HG02763 (cell line): Measurements from ENCODE around the gene ST7.
"Not testable (repeated sequence)": the region's sequence is repeated elsewhere in the genome, so short reads cannot be mapped to it uniquely, and the experiment has no call there.

Experiments
- ATAC-seq: cut with Tn5 transposase; IDR thresholded peaks from one replicate; pipeline ENCODE4 v1.9.1; 2021; ENCODE audit warnings: mild to moderate bottlenecking, moderate library complexity; ENCODE audit not compliant: unreplicated experiment

Gene ST7

DNA sequence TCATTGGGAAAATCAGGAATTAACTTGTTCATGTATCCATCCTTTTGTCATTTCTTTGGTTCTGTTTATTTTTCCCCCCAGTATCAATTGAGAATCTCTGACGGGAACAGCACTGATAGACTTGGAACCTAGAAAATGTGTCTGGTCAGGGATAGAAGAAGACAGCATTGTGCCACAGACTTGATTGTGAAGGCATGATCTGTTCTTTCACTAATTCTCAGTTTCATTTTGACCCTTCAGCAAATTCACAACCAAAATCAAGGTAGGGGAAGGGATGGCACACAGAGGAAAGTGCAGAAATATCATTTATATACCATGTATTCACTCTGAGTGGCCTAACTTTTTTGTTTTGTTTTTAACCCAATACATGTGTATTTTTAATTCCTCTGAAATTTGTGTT, 262.7 kb downstream of the ST7 start:
- no peak for ATAC-seq

DNA sequence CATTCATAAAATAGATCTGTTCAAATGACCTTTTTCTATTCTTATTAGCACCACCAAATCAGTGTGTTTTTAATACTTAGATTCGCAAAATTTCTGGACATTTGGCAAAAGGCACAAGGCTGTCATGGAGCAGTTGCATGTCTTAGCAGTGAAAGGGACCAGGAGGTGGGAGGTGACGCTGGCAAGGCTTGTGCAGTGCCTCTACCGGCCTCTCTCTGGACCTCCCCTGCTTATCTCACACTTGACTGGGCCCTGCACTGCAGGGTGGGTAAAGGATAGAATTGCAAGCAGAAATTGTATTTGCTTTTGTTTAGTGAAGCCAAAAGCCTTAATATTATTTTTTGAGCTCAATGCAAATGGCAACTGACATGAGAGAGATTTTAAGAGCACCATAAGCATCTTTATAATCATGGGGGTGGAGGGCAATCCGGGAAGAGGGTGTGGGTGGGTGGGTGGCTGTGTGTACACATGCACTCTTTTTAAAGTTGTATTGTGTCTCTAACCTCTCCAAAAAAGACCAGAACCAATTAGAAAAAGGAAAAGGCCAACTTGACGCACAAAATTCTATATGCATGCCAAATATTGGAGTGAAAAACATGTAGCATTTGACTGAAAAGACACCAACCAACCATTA, 263.3 kb downstream of the ST7 start:
- no peak for ATAC-seq

DNA sequence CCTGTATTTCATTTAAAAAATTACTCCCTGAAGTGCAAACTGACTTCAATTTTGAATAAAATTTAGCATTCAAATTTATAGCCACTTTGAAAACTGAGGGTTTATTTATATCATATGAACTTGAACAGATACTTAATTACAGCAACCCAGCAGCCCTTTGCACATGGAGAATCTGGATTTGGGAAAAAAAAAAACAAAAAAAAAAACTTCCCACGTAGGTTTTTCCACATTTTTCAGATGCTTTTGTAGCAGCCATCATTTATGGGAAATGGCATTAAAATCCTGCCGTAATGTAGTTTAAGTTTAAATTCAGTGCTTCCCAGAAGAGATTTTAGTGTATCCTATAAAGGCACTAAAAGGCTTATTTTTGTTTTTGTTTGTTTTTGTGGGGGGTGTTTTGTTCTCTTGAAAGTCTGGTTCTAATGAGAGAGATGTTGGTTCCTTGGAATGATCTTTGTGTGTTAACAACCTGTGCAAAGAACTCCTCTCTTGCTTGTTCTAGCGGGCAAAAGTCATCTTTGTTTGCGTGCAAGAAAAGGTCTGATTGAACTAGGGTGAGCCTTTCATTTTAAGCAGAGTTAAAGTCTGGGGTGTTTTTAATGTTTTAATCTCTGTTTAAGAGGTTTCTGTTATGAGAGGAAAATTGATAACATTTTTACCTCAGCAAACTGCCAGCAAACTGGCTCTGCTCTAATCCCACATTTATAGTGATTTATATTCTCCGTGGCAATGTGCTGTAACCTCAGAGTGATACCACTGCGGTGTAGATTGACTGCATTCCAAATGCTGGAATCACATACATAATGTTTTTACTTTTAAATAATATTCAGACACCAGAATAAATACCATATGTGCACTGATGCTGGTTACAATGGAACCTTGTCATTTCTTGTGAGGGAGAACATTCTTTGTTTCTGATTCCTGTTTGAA, 264.1 kb downstream of the ST7 start:
- no peak for ATAC-seq

DNA sequence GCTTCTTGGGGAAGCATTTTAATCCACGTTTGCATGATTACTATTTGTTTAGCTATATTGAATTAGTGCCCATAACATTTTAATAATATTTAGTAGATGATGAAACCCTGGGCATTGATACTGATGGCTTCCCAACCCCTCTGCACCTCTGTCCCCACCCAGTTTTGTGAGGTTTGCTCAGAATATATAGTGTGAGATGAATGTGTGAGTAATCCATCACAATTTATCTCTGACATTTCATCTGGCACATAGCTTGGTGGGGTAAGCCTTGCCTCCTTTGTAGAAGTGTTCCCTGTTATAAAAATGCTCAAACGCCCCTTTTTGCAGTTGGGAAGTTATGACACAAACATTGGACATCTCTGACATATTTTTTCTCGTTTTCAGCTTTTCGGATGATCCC, 265.4 kb downstream of the ST7 start:
- no peak for ATAC-seq

DNA sequence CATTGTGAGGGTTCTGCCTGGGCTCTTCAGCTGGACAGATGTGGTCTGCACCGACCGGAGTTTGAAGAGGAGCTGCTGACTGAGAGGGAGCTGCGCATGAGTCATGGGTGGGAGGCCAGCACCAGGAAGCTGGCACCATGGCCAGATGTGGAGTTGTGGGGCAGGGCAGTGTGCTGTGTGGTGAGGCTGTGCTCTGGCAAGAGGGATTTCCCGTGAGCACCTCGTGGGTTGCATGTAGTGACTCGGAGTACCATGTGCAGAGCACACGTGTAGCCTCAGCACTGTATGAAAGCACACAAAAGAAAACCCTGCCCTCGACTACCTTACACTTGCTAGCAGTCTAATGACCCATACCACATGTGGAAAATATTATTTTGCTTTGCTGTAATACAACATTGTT, 266.2 kb downstream of the ST7 start:
- no peak for ATAC-seq

DNA sequence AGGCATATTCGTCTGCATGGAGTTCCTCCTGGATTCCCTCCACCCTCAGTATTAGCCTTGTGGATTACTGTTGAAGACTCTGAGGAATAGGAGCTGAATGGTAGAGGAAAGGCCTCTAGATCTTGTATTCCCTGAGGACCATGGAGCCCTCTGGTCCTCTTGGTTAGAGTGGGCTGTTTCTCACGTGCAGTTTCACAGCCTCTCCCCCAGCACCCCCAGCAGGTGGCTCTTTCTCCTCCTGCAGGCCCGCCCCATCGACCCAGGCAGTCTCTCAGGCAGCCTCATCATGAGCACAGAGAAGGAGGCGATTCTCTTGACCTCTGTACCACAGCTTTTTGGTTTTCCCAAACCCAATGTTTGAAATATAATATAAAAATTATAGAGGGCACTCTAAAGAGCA, 267.5 kb downstream of the ST7 start:
- ATAC-seq, result no peak

DNA sequence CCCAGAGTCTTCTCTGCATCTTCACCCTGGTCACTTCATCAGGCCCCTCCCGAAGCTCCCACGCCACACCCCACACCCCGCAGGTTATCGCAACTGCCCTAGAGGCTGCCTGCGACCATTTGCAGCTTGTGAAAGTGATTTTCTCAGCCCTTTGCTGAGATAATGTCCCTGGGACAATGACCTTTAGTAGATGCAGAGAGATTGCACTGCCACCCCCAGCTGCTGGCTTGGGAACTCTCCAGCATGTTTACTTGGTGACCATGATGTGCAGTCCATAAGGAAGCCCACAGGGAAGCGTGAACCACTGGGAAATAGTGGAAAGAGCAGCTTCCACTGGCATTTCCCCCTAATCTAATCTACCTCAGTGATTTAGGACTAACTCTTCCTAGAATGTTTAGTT, 272.2 kb downstream of the ST7 start:
- no peak for ATAC-seq

DNA sequence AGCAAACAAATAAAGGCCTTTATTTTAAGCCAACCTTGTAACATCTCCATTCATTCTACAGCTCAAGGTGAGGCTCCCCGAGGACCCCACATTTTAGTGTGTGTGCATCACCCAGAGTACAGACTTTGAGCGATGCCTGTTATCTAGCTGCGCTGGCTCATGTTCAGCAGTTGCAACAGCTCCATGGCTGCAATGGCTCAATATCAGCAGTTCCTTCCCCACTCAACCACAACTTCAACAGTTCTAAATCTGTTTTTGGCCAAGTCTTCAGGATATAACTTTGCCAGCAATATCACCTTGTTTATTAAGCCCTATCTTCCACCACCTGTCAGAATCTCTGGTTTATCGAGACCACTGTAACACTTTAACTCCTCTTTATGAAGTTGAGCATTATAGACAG, 273.8 kb downstream of the ST7 start:
- ATAC-seq, result no peak

DNA sequence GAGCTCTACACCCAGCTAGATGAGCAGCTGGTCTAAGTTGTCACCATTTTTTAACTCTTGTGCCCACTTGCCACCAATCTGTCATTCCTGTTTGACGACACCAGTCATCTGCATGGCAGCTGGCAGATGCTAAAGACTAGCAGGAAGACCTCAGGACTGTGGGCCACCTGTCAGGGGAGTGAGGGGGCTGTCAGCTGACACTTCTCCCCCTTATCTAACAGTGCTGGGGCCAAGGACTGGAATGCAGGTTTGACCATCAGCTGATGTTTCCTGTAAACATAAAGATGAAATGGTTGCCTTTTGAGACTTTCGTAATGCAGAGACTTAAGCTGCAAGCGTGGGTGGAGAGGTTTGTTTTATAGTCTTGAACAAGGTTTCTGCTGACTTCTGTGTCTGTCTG, 276.0 kb downstream of the ST7 start:
- ATAC-seq, result no peak

DNA sequence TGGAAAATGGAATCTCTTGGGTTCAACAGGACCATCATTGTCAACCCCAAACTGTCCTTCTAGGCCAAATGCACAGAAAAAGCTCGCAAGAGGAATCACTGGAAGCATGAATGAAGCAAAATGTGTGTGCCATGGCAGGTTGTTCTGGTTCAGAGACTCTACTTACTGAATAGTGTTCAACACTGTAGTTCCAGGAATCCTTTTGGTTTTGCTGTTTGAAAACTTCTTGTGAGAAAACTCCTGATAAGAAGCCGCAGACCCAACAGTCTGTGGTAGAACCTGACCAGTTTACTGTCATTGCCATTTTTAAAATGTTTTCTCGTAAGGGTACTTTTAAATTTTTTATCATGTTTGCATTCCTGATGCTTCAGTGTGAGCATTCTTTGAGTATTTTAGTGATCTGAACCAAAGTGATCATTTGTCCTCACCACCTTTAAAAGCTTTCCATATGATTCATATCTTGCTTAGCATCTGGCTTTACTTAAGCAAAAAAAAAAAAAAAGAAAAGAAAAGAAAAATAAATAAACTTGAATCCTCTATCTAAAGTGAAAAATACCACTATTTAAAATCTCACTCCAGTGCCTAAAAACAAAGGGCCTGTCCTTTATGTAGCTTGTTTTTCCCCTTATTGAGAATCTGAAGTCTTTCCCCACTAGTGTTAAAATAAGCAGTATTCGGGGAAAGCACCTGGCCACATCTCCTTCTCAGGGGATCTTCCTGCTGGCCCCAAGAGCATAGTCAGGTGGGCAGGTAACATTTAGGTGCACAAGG, 277.2 kb downstream of the ST7 start:
- ATAC-seq, result peak; percentile 76

DNA sequence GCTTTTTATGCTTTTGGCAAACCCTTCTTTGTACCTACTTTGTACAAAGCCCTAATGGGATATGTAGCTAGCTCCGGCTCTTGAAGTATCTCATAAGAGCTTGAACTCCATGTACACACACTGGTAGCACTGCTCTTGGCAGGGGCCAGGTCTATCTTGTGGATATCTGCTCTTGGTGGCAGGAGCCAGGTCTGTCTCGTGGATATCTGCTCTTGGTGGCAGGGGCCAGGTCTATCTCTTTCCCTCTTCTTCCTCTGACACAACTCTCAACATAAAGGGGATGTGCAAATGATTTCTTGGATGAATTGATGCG, 277.7 kb downstream of the ST7 start:
- no peak for ATAC-seq

DNA sequence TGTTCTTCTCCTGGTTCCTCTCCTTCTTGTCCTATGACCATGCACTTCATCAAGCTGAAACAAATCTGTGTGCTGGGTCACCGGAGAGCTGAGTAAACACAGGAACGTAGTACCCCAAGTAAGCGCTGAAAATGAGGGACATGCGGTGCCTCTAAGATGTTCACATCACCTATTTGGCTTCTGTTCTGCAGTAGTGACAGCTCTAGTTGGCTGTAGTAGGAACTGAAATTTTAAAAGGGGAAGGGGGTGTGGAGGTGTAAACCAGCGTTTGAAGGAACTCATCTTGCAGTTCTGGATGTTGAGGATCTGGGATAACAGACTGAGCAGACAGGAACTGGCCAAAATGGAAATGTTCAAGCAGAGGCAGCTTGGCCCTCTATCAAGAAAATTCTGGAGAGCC, 284.3 kb downstream of the ST7 start:
- no peak for ATAC-seq

DNA sequence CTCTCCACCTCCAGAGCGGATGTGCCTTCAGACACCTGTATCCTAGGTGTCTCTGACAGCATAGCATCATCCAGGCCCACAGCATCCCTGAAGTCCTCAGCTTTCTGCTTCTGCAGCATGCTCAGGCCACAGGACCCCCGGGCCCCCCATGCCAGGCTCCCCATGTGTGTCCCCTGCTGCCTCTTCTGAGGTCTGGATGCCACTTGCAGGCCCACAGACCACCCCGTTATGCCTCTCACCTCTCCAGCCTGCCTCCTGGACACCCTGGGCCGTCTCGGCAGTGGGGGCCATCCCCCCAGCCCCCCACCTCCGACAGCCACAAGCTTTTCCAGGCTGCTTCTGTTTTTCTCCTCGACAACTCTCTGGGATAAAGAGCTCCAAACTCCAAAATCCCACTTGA, 285.2 kb downstream of the ST7 start:
- ATAC-seq, result no peak

DNA sequence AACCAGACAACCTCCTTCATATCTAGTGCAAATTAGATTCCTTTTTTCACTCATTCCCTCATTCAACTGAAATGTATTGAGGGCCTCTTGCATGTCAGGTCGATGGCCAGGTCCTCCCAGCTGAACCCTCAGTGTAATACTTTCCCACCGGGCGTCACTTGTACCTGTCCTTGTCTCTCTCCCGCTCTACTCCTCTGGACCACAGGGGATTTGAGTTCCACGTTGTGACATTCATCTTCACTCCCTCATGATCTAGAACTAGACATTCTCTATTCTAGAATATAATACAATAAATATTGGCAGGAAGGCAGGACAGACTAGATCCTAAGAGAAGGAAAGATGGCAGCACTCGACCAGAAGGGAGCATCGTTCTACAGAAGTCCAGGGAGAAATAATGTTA, 285.6 kb downstream of the ST7 start:
- no peak for ATAC-seq

DNA sequence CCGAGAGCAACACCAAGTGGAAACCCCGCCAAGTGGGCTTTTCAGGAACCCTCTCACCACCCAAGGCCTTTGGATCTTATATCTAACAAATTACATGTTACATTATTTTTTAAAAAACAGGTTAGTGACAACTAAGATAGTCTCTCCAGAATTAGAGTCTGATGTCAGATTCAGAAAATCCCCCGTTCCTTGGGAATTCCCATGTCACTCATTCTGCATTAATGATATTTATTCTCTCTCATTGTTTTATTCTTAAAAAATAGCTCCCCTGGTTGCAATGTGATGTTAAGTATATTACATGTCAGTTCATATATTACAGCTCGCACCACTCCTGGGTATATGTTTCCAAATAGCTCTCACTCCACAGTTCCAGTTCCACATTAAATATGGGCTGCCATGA, 287.8 kb downstream of the ST7 start:
- no peak for ATAC-seq

DNA sequence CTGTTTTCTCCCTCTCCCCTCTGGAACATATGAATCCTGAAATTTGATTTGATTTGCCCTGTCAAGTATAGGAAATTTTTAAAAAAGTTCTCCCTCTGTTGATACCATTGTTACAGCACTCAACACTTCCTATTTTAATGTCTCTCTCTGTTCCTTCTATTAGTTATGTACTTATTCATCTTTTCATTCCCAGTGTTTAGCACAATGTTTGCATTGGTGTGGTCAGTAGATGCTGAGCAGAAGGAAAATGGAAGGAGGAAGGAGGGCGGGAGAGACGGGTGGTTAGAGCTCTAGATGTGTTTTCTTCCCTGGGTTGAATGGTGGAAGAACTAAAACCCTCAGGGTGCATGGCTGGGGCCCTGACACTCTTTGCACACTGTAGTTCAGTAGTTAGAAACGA, 290.1 kb downstream of the ST7 start:
- ATAC-seq, result no peak

DNA sequence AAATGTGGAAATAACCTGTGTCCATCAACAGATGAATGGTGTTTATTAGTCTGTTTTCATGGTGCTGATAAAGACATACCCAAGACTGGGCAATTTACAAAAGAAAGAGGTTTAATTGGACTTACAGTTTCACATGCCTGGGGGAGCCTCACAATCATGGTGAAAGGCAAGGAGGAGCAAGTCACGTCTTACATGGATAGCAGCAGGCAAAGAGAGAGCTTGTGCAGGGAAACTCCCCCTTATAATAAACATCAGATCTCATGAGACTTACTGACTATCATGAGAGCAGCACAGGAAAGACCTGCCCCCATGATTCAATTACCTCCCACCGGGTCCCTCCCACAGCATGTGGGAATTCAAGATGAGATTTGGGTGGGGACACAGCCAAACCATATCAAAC, 292.4 kb downstream of the ST7 start:
- ATAC-seq, result not testable (repeated sequence)

DNA sequence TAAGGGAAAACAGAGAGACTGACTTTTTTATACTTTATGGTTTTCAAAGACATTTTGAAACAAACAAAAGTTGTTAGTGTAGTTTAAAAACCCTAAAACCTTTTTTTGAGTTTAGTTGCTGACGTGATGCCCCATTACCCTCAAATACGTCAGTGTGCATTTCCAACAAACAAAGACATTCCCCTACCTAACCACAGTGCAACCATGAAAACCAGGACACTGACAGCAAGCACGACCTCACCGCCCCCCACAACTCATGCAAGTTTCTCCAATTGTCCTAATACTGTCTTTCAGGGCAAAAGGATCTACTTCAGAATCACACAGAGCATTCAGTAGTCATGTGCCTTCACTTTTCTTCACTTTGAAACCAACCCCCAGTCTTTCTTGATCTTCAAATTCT, 294.5 kb downstream of the ST7 start:
- no peak for ATAC-seq

DNA sequence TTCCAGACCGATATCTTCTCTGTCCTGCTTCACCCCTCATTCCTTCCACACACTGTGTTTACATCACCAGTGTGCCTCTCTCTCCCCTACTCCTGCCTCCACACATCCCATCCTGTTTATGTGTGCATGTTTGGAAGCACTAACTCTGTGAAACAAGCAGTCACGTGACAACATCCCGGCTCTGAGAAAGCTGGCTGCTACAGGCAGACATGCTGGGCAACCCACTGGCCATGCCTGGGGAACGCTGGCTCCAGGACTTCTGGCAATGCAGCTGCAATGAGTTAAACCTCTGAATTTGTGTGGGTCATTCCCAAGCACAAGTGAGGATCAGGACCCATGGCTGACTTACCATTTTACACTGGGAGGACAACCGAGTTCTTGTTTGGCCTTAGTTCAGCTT, 295.5 kb downstream of the ST7 start:
- no peak for ATAC-seq

DNA sequence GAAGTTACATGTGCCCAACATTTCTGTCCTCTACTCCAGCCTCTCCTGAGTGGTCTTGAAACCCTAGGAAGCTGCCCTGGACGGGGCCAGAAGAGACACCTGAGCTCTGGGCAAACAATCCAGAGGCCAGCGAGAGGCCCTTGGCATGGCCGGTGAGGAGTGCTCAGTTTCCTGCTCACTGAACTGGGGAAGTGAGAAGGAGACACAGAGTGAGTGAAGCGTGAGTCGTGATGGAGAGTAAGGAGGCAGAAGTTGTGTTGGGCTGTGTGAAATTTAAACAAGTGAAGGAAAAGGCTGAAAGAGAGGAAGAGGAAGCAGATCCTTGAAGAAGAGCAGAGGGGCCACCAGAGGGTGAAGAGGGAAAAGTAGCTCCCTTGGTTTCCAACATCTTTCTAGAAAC, 296.4 kb downstream of the ST7 start:
- no peak for ATAC-seq

DNA sequence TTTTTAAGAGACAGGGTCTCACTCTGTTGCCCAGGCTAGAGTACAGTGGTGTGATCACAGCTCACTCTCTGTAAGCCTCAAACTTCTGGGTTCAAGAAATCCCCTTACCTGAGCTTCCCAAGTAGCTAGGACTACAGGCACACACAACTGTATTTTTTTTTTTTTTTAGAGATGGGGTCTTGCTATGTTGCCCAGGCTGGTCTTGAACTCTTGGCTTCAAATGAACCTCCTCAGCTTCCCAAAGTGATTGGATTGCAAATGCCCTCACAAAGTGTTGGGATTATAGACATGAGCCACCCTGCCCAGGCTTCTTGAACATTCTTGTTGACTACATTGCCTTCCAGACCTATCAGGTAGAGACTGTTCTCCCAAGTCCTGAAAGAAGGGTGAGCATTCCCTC, 296.9 kb downstream of the ST7 start:
- ATAC-seq, result no peak

DNA sequence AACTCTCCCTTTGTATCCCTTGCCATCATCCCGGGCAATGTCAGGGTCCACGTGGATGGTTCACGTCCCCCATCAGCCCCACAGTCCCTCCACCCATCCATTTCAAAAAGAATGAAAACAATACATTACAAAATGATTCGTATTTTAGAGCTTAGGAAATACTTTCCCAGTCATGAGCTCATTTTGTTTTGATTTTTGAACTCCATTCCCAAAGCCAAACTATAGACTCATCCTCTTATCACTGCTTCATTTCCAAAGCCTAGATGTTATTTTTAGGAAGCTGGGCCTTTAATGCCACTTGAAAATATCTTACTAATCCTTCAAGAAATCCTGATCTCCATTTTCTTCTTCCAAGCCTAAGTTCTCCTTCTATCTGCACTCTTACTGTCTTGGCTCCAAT, 297.5 kb downstream of the ST7 start:
- no peak for ATAC-seq
